HG02852 (cell line): ENCODE results near the gene CNTN1.

Experiments used
- ATAC-seq: cut with Tn5 transposase; IDR thresholded peaks from one replicate; pipeline ENCODE4 v1.9.1; 2021; ENCODE audit warnings: mild to moderate bottlenecking, moderate library complexity; ENCODE audit not compliant: unreplicated experiment

CNTN1 gene

DNA sequence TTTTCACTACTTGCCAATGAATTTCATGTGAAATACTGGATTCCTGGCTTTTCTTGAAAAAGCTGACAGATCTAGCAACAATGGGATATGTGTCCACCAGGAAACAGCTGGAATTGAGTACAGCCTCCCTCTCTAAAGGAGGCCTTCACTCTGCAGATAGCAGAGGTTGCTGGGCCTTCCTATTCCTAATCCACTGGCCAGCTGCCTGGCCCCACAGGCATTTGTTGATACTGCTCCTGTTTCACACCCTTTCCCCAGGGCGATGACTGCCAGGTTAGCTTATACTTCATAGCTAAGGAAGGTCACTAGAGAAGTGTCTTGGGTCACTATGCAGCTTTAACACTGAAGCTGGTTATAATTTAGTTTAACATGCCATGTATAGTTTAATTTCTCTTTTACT is 408.3 kb downstream of the CNTN1 start:
- no peak for ATAC-seq

DNA sequence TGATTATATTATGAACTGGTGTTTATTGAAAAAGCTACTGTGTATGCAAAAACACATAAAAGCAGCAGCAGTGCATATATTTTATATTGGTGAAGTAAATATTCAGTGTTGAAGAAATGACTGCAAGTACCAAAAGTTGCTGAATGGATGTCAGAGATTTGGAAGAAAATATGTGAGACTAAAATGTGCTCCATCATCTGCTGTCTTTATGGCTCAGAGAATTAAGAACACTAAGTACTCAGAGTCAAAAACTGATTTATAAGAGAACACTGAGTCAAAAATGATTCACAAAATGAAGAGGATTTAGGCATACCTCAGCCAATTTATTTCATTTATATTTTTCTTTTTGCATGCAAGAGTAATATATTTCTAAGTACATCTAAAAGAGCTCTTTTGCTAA is 409.6 kb downstream of the CNTN1 start:
- ATAC-seq = no peak

DNA sequence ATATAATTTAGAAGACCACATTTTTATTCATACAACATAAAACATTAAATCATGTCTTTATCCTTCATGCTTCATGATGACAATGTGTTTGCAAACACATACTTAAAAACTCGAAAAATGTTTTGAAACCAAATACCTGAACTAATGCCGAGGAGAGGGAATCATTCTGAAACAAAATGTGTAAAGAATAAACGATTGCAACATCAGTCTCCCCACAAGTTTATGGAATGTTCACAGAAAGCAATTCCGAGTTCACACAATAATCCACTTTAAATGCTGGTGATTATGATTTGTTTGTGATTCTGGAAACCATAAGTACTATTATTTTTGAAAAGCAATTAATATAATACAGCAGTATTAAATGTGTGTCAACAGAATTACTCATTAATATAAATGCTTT is 411.4 kb downstream of the CNTN1 start:
- ATAC-seq = no peak

DNA sequence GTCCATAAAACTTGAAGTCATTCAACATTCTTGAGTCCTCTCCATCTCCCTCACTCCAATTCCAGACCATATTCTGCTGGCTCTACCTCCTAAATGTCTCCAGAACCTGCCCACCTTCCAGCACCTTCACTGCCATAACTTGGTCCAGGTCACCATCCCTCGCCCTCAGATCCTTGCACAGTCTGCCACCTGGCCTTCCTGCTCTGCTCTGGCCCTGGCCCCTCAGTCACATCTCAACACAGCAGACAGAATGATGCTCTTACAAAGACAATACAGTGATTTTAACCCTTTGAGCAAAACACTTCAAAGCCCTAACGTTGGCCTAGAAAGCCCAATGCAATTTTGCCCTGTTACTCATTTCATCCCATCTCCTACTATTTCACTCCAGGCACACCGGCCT is 414.1 kb downstream of the CNTN1 start:
- no peak for ATAC-seq

DNA sequence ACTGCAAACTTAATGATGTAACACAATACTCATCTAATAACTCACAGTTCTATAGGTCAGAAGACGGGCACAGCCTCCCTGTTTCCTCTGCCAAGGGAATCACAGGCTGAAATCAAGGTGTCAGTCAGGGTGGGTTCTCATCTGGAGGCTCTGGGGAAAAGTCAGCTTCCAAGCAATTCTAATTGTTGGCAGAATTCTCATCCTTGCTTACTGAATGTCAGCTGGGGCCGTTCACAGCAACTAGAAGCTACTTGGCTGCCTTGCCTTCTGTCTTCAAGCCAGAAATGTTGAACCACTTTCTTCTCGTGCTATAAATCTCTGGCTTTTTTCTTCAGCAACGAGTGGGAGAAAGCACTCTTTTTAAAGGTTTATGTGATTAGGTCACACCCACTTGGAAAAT is 415.8 kb downstream of the CNTN1 start:
- ATAC-seq = no peak

DNA sequence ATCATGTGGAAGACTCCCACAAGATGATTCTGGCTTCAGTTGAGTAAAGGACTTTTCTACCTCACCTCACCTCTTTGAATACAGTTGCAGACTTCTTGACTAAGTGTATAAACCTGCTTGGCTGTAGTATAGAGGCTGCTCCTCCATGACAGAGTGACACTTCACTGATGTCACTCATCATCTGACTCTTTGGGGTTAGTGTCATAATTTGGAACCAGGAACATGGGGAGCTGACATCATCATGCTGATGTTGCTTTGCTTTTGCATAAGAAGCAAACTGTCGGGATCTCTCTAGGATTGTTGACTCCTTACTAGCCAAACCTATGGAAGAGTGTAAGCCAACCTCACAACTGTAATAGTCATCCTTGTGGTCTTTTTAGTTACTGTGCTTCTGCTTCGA is 420.7 kb downstream of the CNTN1 start:
- ATAC-seq = no peak

GRCh38 chr12:41120211-41120610 is 428.0 kb downstream of the CNTN1 start:
- ATAC-seq = no peak

GRCh38 chr12:41121374-41121773 is 429.1 kb downstream of the CNTN1 start:
- no peak for ATAC-seq
